SK-N-MC (cell line): Measurements from ENCODE around the gene CDCA4.

Experiments used
- EZH2 ChIP-seq: fragments of 200-600 bp; sonication (generic); IDR thresholded peaks from one replicate; pipeline ENCODE4 v1.6.1; 2017; ENCODE audit warnings: antibody characterized with exemption
- POLR2AphosphoS5 ChIP-seq: IDR thresholded peaks from 2 replicates; pipeline ENCODE4 v1.6.1; 2012; ENCODE audit warnings: mild to moderate bottlenecking, low read depth, low read length, borderline replicate concordance

- TF ChIP-seq POLR2AphosphoS5 (no peak), EZH2 (no peak)
Measured at GRCh38 chr14:104966981-104967385, 53.9 kb downstream of the CDCA4 start.
